CD14-positive monocyte (primary cell): Measurements from ENCODE around the gene WNT6. TPM values are rescaled to one million over a fixed set of nuclear protein-coding genes. Genes with fewer than 3 reads are reported as not detected.

Source experiments
- DNase-seq, 3 donors: peaks; one replicate each; pipeline ENCODE4 v3.0.0-alpha.2; 2011 to 2022
- H2AFZ ChIP-seq: 2 replicates; pipeline ENCODE4 v1.6.0; 2012; ENCODE audit warnings: mild to moderate bottlenecking, low read depth, low read length, inconsistent platforms; ENCODE audit not compliant: insufficient read depth, poor library complexity, severe bottlenecking
- H3K27ac ChIP-seq, 2 donors: 1 replicate in 1 of 2; 2 replicates in 1 of 2; pipeline ENCODE4 v1.5.1; 2012 to 2013; ENCODE audit warnings: low read length in 2 of 2, control low read depth in 1 of 2, inconsistent platforms in 1 of 2, low read depth in 1 of 2, mild to moderate bottlenecking in 1 of 2
- H3K27me3 ChIP-seq, 2 donors: one replicate each; pipeline versions ENCODE4 v1.6.0 to v1.6.1; 2011 to 2013; ENCODE audit warnings: low read length in 2 of 2; ENCODE audit not compliant: control insufficient read depth in 2 of 2, insufficient read depth in 2 of 2
- H3K36me3 ChIP-seq, 2 donors: replicated peaks in 1 of 2; 1 replicate in 1 of 2; 2 replicates in 1 of 2; pipeline versions ENCODE4 v1.5.1 to v1.6.1; 2012 to 2013; ENCODE audit warnings: low read length in 2 of 2, control low read depth in 1 of 2, inconsistent platforms in 1 of 2, mild to moderate bottlenecking in 1 of 2; ENCODE audit not compliant: insufficient read depth in 2 of 2, control insufficient read depth in 1 of 2
- H3K4me1 ChIP-seq, 2 donors: 1 replicate in 1 of 2; 2 replicates in 1 of 2; pipeline versions ENCODE4 v1.5.1 to v1.6.1; 2012 to 2013; ENCODE audit warnings: low read length in 2 of 2, control low read depth in 1 of 2, inconsistent platforms in 1 of 2, mild to moderate bottlenecking in 1 of 2, moderate library complexity in 1 of 2; ENCODE audit not compliant: insufficient read depth in 2 of 2, control insufficient read depth in 1 of 2
- H3K4me2 ChIP-seq: replicated peaks from 2 replicates; pipeline ENCODE3; 2012; ENCODE audit warnings: low read length, moderate library complexity, mild to moderate bottlenecking; ENCODE audit not compliant: poor library complexity, severe bottlenecking; ENCODE audit errors: extremely low read depth
- H3K4me3 ChIP-seq, 3 experiments: fragments of 200-600 bp in 1 of 3; sonication (generic) in 1 of 3; replicated peaks in 1 of 3; 1 replicate in 2 of 3; 2 replicates in 1 of 3; pipeline ENCODE4 v1.5.1; 2011 to 2013; ENCODE audit warnings: low read length in 3 of 3, mild to moderate bottlenecking in 3 of 3, control low read depth in 2 of 3, low read depth in 2 of 3, inconsistent platforms in 1 of 3, moderate library complexity in 1 of 3
- H3K79me2 ChIP-seq: 2 replicates; pipeline ENCODE4 v1.6.0; 2012; ENCODE audit warnings: mild to moderate bottlenecking, control low read depth, inconsistent platforms, low read length, moderate library complexity; ENCODE audit not compliant: insufficient read depth
- H3K9ac ChIP-seq: 2 replicates; pipeline ENCODE4 v1.6.0; 2017; ENCODE audit warnings: low read length, mild to moderate bottlenecking; ENCODE audit not compliant: insufficient read depth, poor library complexity, severe bottlenecking
- H3K9me3 ChIP-seq, 2 donors: replicated peaks in 1 of 2; 1 replicate in 1 of 2; 2 replicates in 1 of 2; pipeline versions ENCODE4 v1.5.1 to v1.6.1; 2012 to 2013; ENCODE audit warnings: low read length in 2 of 2, control low read depth in 1 of 2; ENCODE audit not compliant: control insufficient read depth in 1 of 2, insufficient read depth in 1 of 2
- H4K20me1 ChIP-seq: 2 replicates; pipeline ENCODE4 v1.6.0; 2012; ENCODE audit warnings: mild to moderate bottlenecking, low read length, control low read depth, moderate library complexity; ENCODE audit not compliant: insufficient read depth
- H3K27ac Mint-ChIP-seq, 7 donors: one replicate each; pipeline ENCODE4 v1.8.0; 2020; ENCODE audit warnings: mild to moderate bottlenecking in 7 of 7, mixed read lengths in 7 of 7, moderate library complexity in 6 of 7, inconsistent platforms in 2 of 7
- H3K27me3 Mint-ChIP-seq, 3 donors: one replicate each; pipeline ENCODE4 v1.8.0; 2021 to 2022; ENCODE audit warnings: low read depth in 3 of 3, mild to moderate bottlenecking in 3 of 3, mixed read lengths in 3 of 3, moderate library complexity in 3 of 3, inconsistent platforms in 1 of 3
- H3K36me3 Mint-ChIP-seq, 2 donors: one replicate each; pipeline ENCODE4 v1.8.0; 2020; ENCODE audit warnings: mixed read lengths in 2 of 2, inconsistent platforms in 1 of 2, mild to moderate bottlenecking in 1 of 2
- H3K4me1 Mint-ChIP-seq: one replicate; pipeline ENCODE4 v1.8.0; 2020; ENCODE audit warnings: mild to moderate bottlenecking, mixed read lengths
- H3K4me3 Mint-ChIP-seq, 2 donors: one replicate each; pipeline ENCODE4 v1.8.0; 2020; ENCODE audit warnings: mild to moderate bottlenecking in 2 of 2, mixed read lengths in 2 of 2, moderate library complexity in 1 of 2
- H3K9me3 Mint-ChIP-seq, 7 donors: one replicate each; pipeline ENCODE4 v1.8.0; 2020 to 2022; ENCODE audit warnings: mixed read lengths in 7 of 7, mild to moderate bottlenecking in 6 of 7, moderate library complexity in 6 of 7, inconsistent platforms in 2 of 7
- CTCF ChIP-seq: fragments of 200-600 bp; IDR thresholded peaks from one replicate; pipeline ENCODE4 v1.8.0; 2022; ENCODE audit warnings: antibody characterized with exemption, mild to moderate bottlenecking
- WGBS: methylation state at CpG from one replicate; pipeline ENCODE4 v1.1.5; 2013; ENCODE audit warnings: missing lambda C conversion rate; ENCODE audit not compliant: insufficient coverage; 5-methylcytosine and 5-hydroxymethylcytosine counted together
- intact Hi-C, 2 donors: fragments of 100-400 bp; cut with micrococcal nuclease; formaldehyde crosslinking; loops; one replicate each; pipeline versions ENCODE4 v1.15.0 to v1.15.1; 2023
- polyA plus RNA-seq, 3 donors: library from polyadenylated mRNA; depleted of rRNA in 1 of 3; unstranded in 2 of 3; stranded (reverse) in 1 of 3; fragments of 300-500 nt in 2 of 3; fragments of >200 nt in 1 of 3; fragmentation: Illumina TruSeq in 2 of 3; gene quantifications; 1 replicate in 2 of 3; 2 replicates in 1 of 3; pipeline ENCODE4 v1.2.3, GENCODE V29; 2012 to 2021

The WNT6 gene
- polyA plus RNA-seq, 3 donors, result 0.27 to 0.65 (median 0.37) TPM

GRCh38 chr2:218885981-218886947 is 26.7 kb downstream of the WNT6 start:
- Mint-ChIP-seq H3K27ac (no peak overlapping the region), H3K27me3 (peaks cover 57 to 84% (median 61%) of the 10 kb centered on the region in 3 donors), H3K4me1 (peaks cover 8% of the 10 kb centered on the region), H3K36me3 (peaks cover 0 to 12% of the 10 kb centered on the region in 2 donors), H3K4me3 (no peak overlapping the region), H3K9me3 (peaks cover 0 to 16% (median 3%) of the 10 kb centered on the region in 7 donors)
- WGBS, result 79% methylated on average over 6 of the region's 12 CpGs
- Histone ChIP-seq H3K27me3 (peaks cover 39 to 53% of the 10 kb centered on the region in 2 donors), H3K4me2 (no peak overlapping the region), H3K79me2 (no peaks in the 10 kb centered on the region), H4K20me1 (no peaks in the 10 kb centered on the region), H3K4me1 (no peaks in the 10 kb centered on the region), H3K27ac (no peak overlapping the region), H3K4me3 (no peak overlapping the region), H2AFZ (no peak overlapping the region), H3K9ac (no peak overlapping the region), H3K9me3 (peaks cover 0 to 22% of the 10 kb centered on the region in 2 donors), H3K36me3 (no peaks in the 10 kb centered on the region)
- TF ChIP-seq CTCF, result no peak
- intact Hi-C loops, result no loop called here
- no peak for DNase-seq

GRCh38 chr2:218887079-218887478 is 27.5 kb downstream of the WNT6 start:
- peaks cover 0 to under 1% of the 10 kb centered on the region in 2 donors for H3K4me1 ChIP-seq
- no peak overlapping the region for H3K9ac ChIP-seq
- TF ChIP-seq CTCF, result no peak
- H3K36me3 ChIP-seq, result no peaks in the 10 kb centered on the region
- no peak overlapping the region for H3K27ac ChIP-seq
- H3K27ac Mint-ChIP-seq, result no peak overlapping the region
- peaks cover 8% of the 10 kb centered on the region for H3K4me1 Mint-ChIP-seq
- WGBS, result 100% methylated on average over 2 of the region's 3 CpGs
- no peak overlapping the region for H2AFZ ChIP-seq
- H3K4me3 Mint-ChIP-seq, result no peak overlapping the region
- peaks cover 0 to 12% of the 10 kb centered on the region in 2 donors for H3K36me3 Mint-ChIP-seq
- intact Hi-C loops, result no loop called here
- H3K9me3 ChIP-seq, result peaks cover 0 to 17% of the 10 kb centered on the region in 2 donors
- H4K20me1 ChIP-seq, result no peaks in the 10 kb centered on the region
- no peak overlapping the region for H3K4me2 ChIP-seq
- no peak overlapping the region for H3K4me3 ChIP-seq
- peaks cover 57 to 84% (median 60%) of the 10 kb centered on the region in 3 donors for H3K27me3 Mint-ChIP-seq
- no peaks in the 10 kb centered on the region for H3K79me2 ChIP-seq
- H3K27me3 ChIP-seq, result peaks cover 31 to 53% of the 10 kb centered on the region in 2 donors
- DNase-seq, result no peak
- peaks cover 0 to 14% (median 3%) of the 10 kb centered on the region in 7 donors for H3K9me3 Mint-ChIP-seq
